Natural killer cell treated with Interleukin-12 subunit alpha and Interleukin-12 subunit beta and Interleukin-15 and Interleukin-18, amount 100 ng/mL, for 72 hours (primary cell): ENCODE measurements around the gene BCLAF1. TPM values are rescaled to one million over a fixed set of nuclear protein-coding genes. Genes with fewer than 3 reads are reported as not detected.

Experiments used
- ATAC-seq, 2 donors: fragments of 150-1000 bp; cut with Tn5 transposase in 1 of 2; sonication (Bioruptor Pico), chemical (Tn5 transposase) in 1 of 2; 2 replicates each; pipeline ENCODE4 v1.10.0; 2021
- DNase-seq: peaks from one replicate; pipeline ENCODE4 v3.0.0; 2022; ENCODE audit warnings: low spot score
- H3K27ac Mint-ChIP-seq, 2 donors: 1 replicate in 1 of 2; 2 replicates in 1 of 2; pipeline ENCODE4 v1.8.0; 2022; ENCODE audit warnings: mixed read lengths in 2 of 2, mild to moderate bottlenecking in 1 of 2, moderate library complexity in 1 of 2
- H3K27me3 Mint-ChIP-seq, 2 donors: 1 replicate in 1 of 2; 2 replicates in 1 of 2; pipeline ENCODE4 v1.8.0; 2022; ENCODE audit warnings: mixed read lengths in 2 of 2
- H3K36me3 Mint-ChIP-seq: one replicate; pipeline ENCODE4 v1.8.0; 2022; ENCODE audit warnings: mixed read lengths
- H3K4me1 Mint-ChIP-seq, 2 donors: 1 replicate in 1 of 2; 2 replicates in 1 of 2; pipeline ENCODE4 v1.8.0; 2022; ENCODE audit warnings: low read depth in 2 of 2, mixed read lengths in 2 of 2, mild to moderate bottlenecking in 1 of 2
- H3K4me3 Mint-ChIP-seq: one replicate; pipeline ENCODE4 v1.8.0; 2022; ENCODE audit warnings: mixed read lengths
- H3K9me3 Mint-ChIP-seq: 2 replicates; pipeline ENCODE4 v1.8.0; 2022; ENCODE audit warnings: mixed read lengths
- total RNA-seq, 2 donors: library from RNA; stranded (reverse); gene quantifications; one replicate each; pipeline ENCODE4 v1.2.3, GENCODE V29; 2022

The BCLAF1 gene
- total RNA-seq, 2 donors from 2014 or later: 200 to 203 TPM

GRCh38 chr6:136250686-136251008 lies 39.0 kb downstream of the BCLAF1 start:
- no peaks in the 10 kb centered on the region for H3K9me3 Mint-ChIP-seq
- H3K4me3 Mint-ChIP-seq: peak overlapping the region; percentile 98
- peaks cover 13% of the 10 kb centered on the region for H3K36me3 Mint-ChIP-seq
- H3K4me1 Mint-ChIP-seq: peaks cover 41 to 61% of the 10 kb centered on the region in 2 donors
- H3K27me3 Mint-ChIP-seq: no peaks in the 10 kb centered on the region
- ATAC-seq: no peak
- peak overlapping the region; percentile 83 to 88 for H3K27ac Mint-ChIP-seq
- DNase-seq: no peak

- Mint-ChIP-seq H3K27me3 (no peaks in the 10 kb centered on the region), H3K9me3 (no peaks in the 10 kb centered on the region)
Observed at GRCh38 chr6:136249811-136250685, 39.6 kb downstream of the BCLAF1 start, which contains the start of gene MTFR2. MTFR2 (minus strand) TSS chr6:136250311; CDS start chr6:136249099, 1,212 bp downstream.

GRCh38 chr6:136249336-136249735 lies 40.3 kb downstream of the BCLAF1 start:
- Mint-ChIP-seq H3K9me3 (no peaks in the 10 kb centered on the region), H3K27ac (peak overlapping the region; percentile 83 to 88), H3K36me3 (peaks cover 13% of the 10 kb centered on the region), H3K4me3 (peak overlapping the region; percentile 98), H3K27me3 (no peaks in the 10 kb centered on the region), H3K4me1 (peaks cover 35 to 54% of the 10 kb centered on the region in 2 donors)
- DNase-seq: no peak
- no peak for ATAC-seq

More at GRCh38 chr6:136249811-136250685, 39.6 kb downstream of the BCLAF1 start, which contains the start of gene MTFR2:
- DNase-seq: peak; percentile 95
- peaks cover 13% of the 10 kb centered on the region for H3K36me3 Mint-ChIP-seq
- ATAC-seq: peak; percentile 98
- H3K27ac Mint-ChIP-seq: peak within 1 kb of the TSS; percentile 83 to 88
- peaks cover 38 to 55% of the 10 kb centered on the region in 2 donors for H3K4me1 Mint-ChIP-seq
- peak within 1 kb of the TSS; percentile 98 for H3K4me3 Mint-ChIP-seq

- Mint-ChIP-seq H3K4me1 (peaks cover 5 to 12% of the 10 kb centered on the region in 2 donors), H3K9me3 (no peaks in the 10 kb centered on the region), H3K27ac (no peak overlapping the region), H3K36me3 (peaks cover 25% of the 10 kb centered on the region), H3K4me3 (no peak overlapping the region), H3K27me3 (no peaks in the 10 kb centered on the region)
- no peak for ATAC-seq
- DNase-seq: no peak
Observed at GRCh38 chr6:136244061-136244616, 45.5 kb downstream of the BCLAF1 start.

- H3K4me3 Mint-ChIP-seq: no peak overlapping the region
- no peak overlapping the region for H3K27ac Mint-ChIP-seq
- H3K4me1 Mint-ChIP-seq: no peaks in the 10 kb centered on the region
- no peaks in the 10 kb centered on the region for H3K9me3 Mint-ChIP-seq
- H3K36me3 Mint-ChIP-seq: peaks cover 21% of the 10 kb centered on the region
- ATAC-seq (no peak), DNase-seq (no peak)
- no peaks in the 10 kb centered on the region for H3K27me3 Mint-ChIP-seq
Observed at GRCh38 chr6:136236466-136237293, 53.0 kb downstream of the BCLAF1 start.

GRCh38 chr6:136235233-136235564 lies 54.4 kb downstream of the BCLAF1 start:
- Mint-ChIP-seq H3K27me3 (no peaks in the 10 kb centered on the region), H3K9me3 (no peaks in the 10 kb centered on the region), H3K4me3 (no peak overlapping the region), H3K4me1 (no peaks in the 10 kb centered on the region), H3K36me3 (peaks cover 21% of the 10 kb centered on the region), H3K27ac (no peak overlapping the region)
- ATAC-seq (no peak), DNase-seq (no peak)

- no peak for ATAC-seq
- DNase-seq: no peak
- Mint-ChIP-seq H3K27me3 (no peaks in the 10 kb centered on the region), H3K27ac (no peak overlapping the region), H3K4me3 (no peak overlapping the region), H3K4me1 (no peaks in the 10 kb centered on the region), H3K36me3 (peaks cover 13% of the 10 kb centered on the region), H3K9me3 (no peaks in the 10 kb centered on the region)
Observed at GRCh38 chr6:136232701-136233100, 56.9 kb downstream of the BCLAF1 start.

GRCh38 chr6:136230219-136230853 lies 59.3 kb downstream of the BCLAF1 start:
- Mint-ChIP-seq H3K27ac (no peak overlapping the region), H3K9me3 (no peaks in the 10 kb centered on the region), H3K4me3 (no peak overlapping the region), H3K36me3 (peaks cover 4% of the 10 kb centered on the region), H3K27me3 (no peaks in the 10 kb centered on the region), H3K4me1 (peaks cover 5 to 6% of the 10 kb centered on the region in 2 donors)
- ATAC-seq (no peak), DNase-seq (no peak)

GRCh38 chr6:136228814-136229213 lies 60.8 kb downstream of the BCLAF1 start:
- H3K27me3 Mint-ChIP-seq: no peaks in the 10 kb centered on the region
- H3K4me3 Mint-ChIP-seq: no peak overlapping the region
- H3K4me1 Mint-ChIP-seq: peaks cover 5 to 6% of the 10 kb centered on the region in 2 donors
- no peak for ATAC-seq
- H3K27ac Mint-ChIP-seq: no peak overlapping the region
- DNase-seq: no peak
- no peaks in the 10 kb centered on the region for H3K36me3 Mint-ChIP-seq
- no peaks in the 10 kb centered on the region for H3K9me3 Mint-ChIP-seq

- H3K9me3 Mint-ChIP-seq: no peaks in the 10 kb centered on the region
- ATAC-seq (no peak), DNase-seq (no peak)
- no peaks in the 10 kb centered on the region for H3K27me3 Mint-ChIP-seq
- H3K27ac Mint-ChIP-seq: peak overlapping the region in 1 of 2 donors; percentile 46
- H3K4me1 Mint-ChIP-seq: peaks cover 5 to 6% of the 10 kb centered on the region in 2 donors
- H3K36me3 Mint-ChIP-seq: no peaks in the 10 kb centered on the region
- H3K4me3 Mint-ChIP-seq: peak overlapping the region; percentile 42
Observed at GRCh38 chr6:136226674-136227377, 62.8 kb downstream of the BCLAF1 start.

GRCh38 chr6:136226027-136226673 lies 63.5 kb downstream of the BCLAF1 start:
- DNase-seq: peak; percentile 69
- peak; percentile 82 to 84 for ATAC-seq
- H3K9me3 Mint-ChIP-seq: no peaks in the 10 kb centered on the region
- peak overlapping the region; percentile 42 for H3K4me3 Mint-ChIP-seq
- no peaks in the 10 kb centered on the region for H3K27me3 Mint-ChIP-seq
- peak overlapping the region in 1 of 2 donors; percentile 46 for H3K27ac Mint-ChIP-seq
- H3K36me3 Mint-ChIP-seq: no peaks in the 10 kb centered on the region
- peaks cover 5 to 6% of the 10 kb centered on the region in 2 donors for H3K4me1 Mint-ChIP-seq

GRCh38 chr6:136225496-136225895 lies 64.2 kb downstream of the BCLAF1 start:
- Mint-ChIP-seq H3K4me1 (peaks cover 5 to 6% of the 10 kb centered on the region in 2 donors), H3K27ac (no peak overlapping the region), H3K4me3 (no peak overlapping the region), H3K36me3 (no peaks in the 10 kb centered on the region), H3K27me3 (no peaks in the 10 kb centered on the region), H3K9me3 (no peaks in the 10 kb centered on the region)
- ATAC-seq (no peak), DNase-seq (no peak)
